Astrocyte (in vitro differentiated cells and primary cell): ENCODE results near the gene COA1.

Experiments used
- CTCF ChIP-seq: IDR thresholded peaks from 2 replicates; pipeline ENCODE4 v1.5.1; 2011; ENCODE audit warnings: low read depth, mild to moderate bottlenecking, inconsistent platforms, low read length, moderate library complexity; ENCODE audit not compliant: insufficient read depth
- EZH2 ChIP-seq: IDR thresholded peaks from 2 replicates; pipeline ENCODE4 v1.6.1; 2012; ENCODE audit warnings: mild to moderate bottlenecking, low read length, inconsistent platforms; ENCODE audit not compliant: insufficient read depth

GRCh38 chr7:43700646-43701499 is 28.4 kb downstream of the COA1 start:
- TF ChIP-seq CTCF (no peak), EZH2 (no peak)
